Measurements from ENCODE around the gene S100A10. TPM values are rescaled to one million over a fixed set of nuclear protein-coding genes. Genes with fewer than 3 reads are reported as not detected.

S100A10 gene
- total and polyA plus RNA-seq, 2 of the 4 experiments (the other 2 are of a cell fraction) = 86.0 to 277 TPM

- no peak overlapping the region for H3K9ac ChIP-seq (ENCODE audit: low read depth, low read length)
- H3K9me1 ChIP-seq (ENCODE audit: insufficient read depth, low read length) = no peaks in the 10 kb centered on the region
- dilution Hi-C loops (cut with HindIII; ENCODE audit: low sequenced_read_pairs, unreplicated experiment) (no loop called here), in situ Hi-C loops (cut with MboI; ENCODE audit: low sequenced_read_pairs) (no loop called here), intact Hi-C loops (cut with micrococcal nuclease) (no loop called here)
- no peak for DNase-seq
- no peak overlapping the region for H4K8ac ChIP-seq (ENCODE audit: low read depth in 2 of 2, low read length in 2 of 2)
- no peak overlapping the region for H3K56ac ChIP-seq (ENCODE audit: extremely low read depth, insufficient read depth, low read length)
- no peak overlapping the region for H3K14ac ChIP-seq (replicated peaks; ENCODE audit: low read depth, low read length)
- H3K23ac ChIP-seq (ENCODE audit: low read depth, low read length) = no peak overlapping the region
- H2BK15ac ChIP-seq (ENCODE audit: low read depth, low read length) = no peak overlapping the region
- H3K4me1 ChIP-seq (ENCODE audit: control insufficient read depth, insufficient read depth, low read length) = no peaks in the 10 kb centered on the region
- H3K9me3 ChIP-seq (ENCODE audit: control insufficient read depth, insufficient read depth, low read length) = no peaks in the 10 kb centered on the region
- no peak overlapping the region for H3K27ac ChIP-seq (ENCODE audit: insufficient read depth, low read length)
- H3K36me3 ChIP-seq (ENCODE audit: control insufficient read depth, insufficient read depth, low read length) = no peaks in the 10 kb centered on the region
- H3K18ac ChIP-seq (ENCODE audit: low read depth, low read length) = no peak overlapping the region
- H4K20me1 ChIP-seq (ENCODE audit: insufficient read depth, low read length) = no peaks in the 10 kb centered on the region
- no peak overlapping the region for H2AK9ac ChIP-seq (replicated peaks; ENCODE audit: low read depth, low read length, poor library complexity)
- no peak overlapping the region for H3K4ac ChIP-seq (ENCODE audit: low read depth, low read length)
- ATAC-seq (ENCODE audit: low read depth) = no peak
- H2BK20ac ChIP-seq (ENCODE audit: low read depth, low read length) = no peak overlapping the region
- no peak overlapping the region for H4K5ac ChIP-seq (ENCODE audit: low read depth, low read length)
- H4K91ac ChIP-seq (ENCODE audit: insufficient read depth, low read depth, low read length) = no peak overlapping the region
- WGBS, 2 experiments (ENCODE audit: extremely low coverage in 2 of 2, insufficient read length in 1 of 2) = no CpG with 5 or more reads among the region's 3 CpGs
- no peak overlapping the region for H2BK5ac ChIP-seq (ENCODE audit: low read depth, low read length, poor library complexity, severe bottlenecking)
- H3K4me3 ChIP-seq (ENCODE audit: insufficient read depth, low read depth, low read length) = no peak overlapping the region
- H2BK120ac ChIP-seq (ENCODE audit: low read depth, low read length) = no peak overlapping the region
- TF ChIP-seq NFE2L2 (IDR thresholded peaks at IDR 0.05; ENCODE audit: low read depth, low read length) (no peak), FOS (IDR thresholded peaks at IDR 0.05; ENCODE audit: low read depth, low read length) (no peak), MAZ (IDR thresholded peaks at IDR 0.05; ENCODE audit: borderline replicate concordance, low read depth, low read length) (no peak), POLR2A (IDR thresholded peaks at IDR 0.05; ENCODE audit: low read depth, low read length) (no peak), CTCF (conservative IDR thresholded peaks at IDR 0.05; ENCODE audit: low read depth, low read length) (no peak), ELK1 (IDR thresholded peaks at IDR 0.05; ENCODE audit: borderline replicate concordance, low read depth, low read length) (no peak), RCOR1 (IDR thresholded peaks at IDR 0.05; ENCODE audit: insufficient replicate concordance, low read length) (no peak), CHD1 (IDR thresholded peaks at IDR 0.05; ENCODE audit: low read depth, low read length) (no peak), USF2 (IDR thresholded peaks at IDR 0.05; ENCODE audit: low read depth, low read length) (no peak), SMC3 (IDR thresholded peaks at IDR 0.05; ENCODE audit: low read depth, low read length) (no peak), BHLHE40 (IDR thresholded peaks at IDR 0.05; ENCODE audit: low read depth, low read length) (no peak), MAFK (IDR thresholded peaks at IDR 0.05; ENCODE audit: low read depth, low read length) (no peak), RAD21 (IDR thresholded peaks at IDR 0.05; ENCODE audit: low read length) (no peak), CEBPB (IDR thresholded peaks at IDR 0.05; ENCODE audit: low read depth, low read length) (no peak), RFX5 (IDR thresholded peaks at IDR 0.05; ENCODE audit: low read depth, low read length) (no peak), MXI1 (IDR thresholded peaks at IDR 0.05; ENCODE audit: borderline replicate concordance, low read depth, low read length) (no peak)
- no peaks in the 10 kb centered on the region; the same call in 1 of the 2 replicates for H3K27me3 ChIP-seq (ENCODE audit: control insufficient read depth, insufficient read depth, low read length)
- no peaks in the 10 kb centered on the region for H3K79me1 ChIP-seq (ENCODE audit: low read depth in 1 of 2, low read length in 2 of 2)
- H3K4me2 ChIP-seq (ENCODE audit: low read depth, low read length) = no peak overlapping the region
- H2AK5ac ChIP-seq (ENCODE audit: low read depth, low read length) = no peak overlapping the region
- ChIA-PET POLR2A (ENCODE audit: unreplicated experiment) (no interaction called here), CTCF (interaction anchor here (1.0 kb wide), 1 partner anchor 11 kb away, joined by 3 read pairs; no protein-coding TSS in a partner anchor)
- no peak overlapping the region for H2AFZ ChIP-seq (replicated peaks; ENCODE audit: low read length, poor library complexity)
- no TSS peak for BruUV-seq (replicated peaks)
Observed at GRCh38 chr1:151956957-151957497, 36.6 kb downstream of the S100A10 start.

Measured in IMR-90 (cell line).